Body of pancreas (tissue), 4 donors: ENCODE results near the gene LEFTY1. TPM values are rescaled to one million over a fixed set of nuclear protein-coding genes. Genes with fewer than 3 reads are reported as not detected.
A peak's percentile ranks its signal among the peaks of the same experiment; 100 is the strongest.

Experiments used
- ATAC-seq: fragments of 150-250 bp; one replicate; pipeline ENCODE4 v1.9.1; 2016
- DNase-seq, 4 donors: peaks; one replicate each; pipeline ENCODE4 v3.0.0-alpha.2; 2019
- H3K27ac ChIP-seq, 4 donors: fragments of 200-600 bp; sonication (generic); 1 replicate in 3 of 4; 2 replicates in 1 of 4; pipeline versions ENCODE4 v1.5.1 to v1.6.1; 2016 to 2019; ENCODE audit warnings: mild to moderate bottlenecking in 1 of 4, mixed read lengths in 1 of 4, moderate library complexity in 1 of 4
- H3K27me3 ChIP-seq, 2 donors: fragments of 200-600 bp; sonication (generic); one replicate each; pipeline ENCODE4 v1.6.0; 2016; ENCODE audit warnings: mild to moderate bottlenecking in 1 of 2
- H3K36me3 ChIP-seq, 2 donors: fragments of 200-600 bp; sonication (generic); replicated peaks in 1 of 2; 2 replicates each; pipeline ENCODE4 v1.5.1; 2016; ENCODE audit warnings: low read depth in 2 of 2; ENCODE audit not compliant: insufficient read depth in 1 of 2
- H3K4me1 ChIP-seq: fragments of 200-600 bp; sonication (generic); one replicate; pipeline ENCODE4 v1.6.0; 2016
- H3K4me3 ChIP-seq, 2 donors: fragments of 200-600 bp; sonication (generic); 1 replicate in 1 of 2; 2 replicates in 1 of 2; pipeline ENCODE4 v1.5.1; 2016 to 2019
- H3K9me3 ChIP-seq, 3 donors: fragments of 200-600 bp; sonication (generic); 1 replicate in 2 of 3; 2 replicates in 1 of 3; pipeline ENCODE4 v1.5.1; 2016
- POLR2A ChIP-seq, 3 donors: fragments of 450-650 bp; IDR thresholded peaks; one replicate each; pipeline ENCODE4 v1.6.1; 2016; ENCODE audit warnings: antibody characterized with exemption in 3 of 3, mild to moderate bottlenecking in 2 of 3
- WGBS, 2 donors: methylation state at CpG; one replicate each; pipeline ENCODE4 v1.1.5; 2017; 5-methylcytosine and 5-hydroxymethylcytosine counted together
- intact Hi-C: fragments of 100-400 bp; cut with DNase I; formaldehyde crosslinking; loops from one replicate; pipeline ENCODE4 v1.15.1; 2023
- total RNA-seq, 2 donors: library from RNA; depleted of rRNA; stranded (reverse); fragments of >200 nt; gene quantifications; one replicate each; pipeline ENCODE4 v1.1.0, GENCODE V29; 2016
- TF ChIP-seq, protein P1 (sequence below), 7 experiments: fragments of 450-650 bp in 4 of 7; fragments of 200-600 bp in 3 of 7; sonication (generic) in 3 of 7; IDR thresholded peaks; one replicate each; pipeline ENCODE4 v1.5.1; 2016 to 2019; ENCODE audit warnings: antibody characterized with exemption in 7 of 7

Gene LEFTY1
- total RNA-seq, 2 donors from 2014 or later, result 138 to 153 TPM

DNA sequence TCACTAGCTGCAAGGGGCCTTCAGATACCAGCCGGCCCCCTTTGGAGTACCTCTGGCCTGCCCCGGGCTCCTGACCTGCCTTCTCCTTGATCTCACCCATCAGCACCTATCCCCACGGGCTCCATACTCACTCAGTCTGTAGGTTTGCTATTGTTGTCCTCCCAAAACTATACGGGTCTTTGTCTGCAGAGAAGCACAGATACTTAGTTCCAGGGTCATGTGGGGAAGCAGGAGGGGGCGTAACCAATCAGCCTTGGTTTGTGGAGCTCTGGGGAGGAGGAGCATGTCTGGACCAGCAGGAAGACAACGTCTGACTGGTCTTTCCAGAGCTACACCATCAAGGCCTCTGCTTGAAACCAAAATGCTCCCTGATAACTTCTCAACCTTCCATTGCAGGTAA, 22.0 kb downstream of the LEFTY1 start:
- H3K9me3 ChIP-seq, result no peaks in the 10 kb centered on the region
- no peak for ATAC-seq
- H3K27me3 ChIP-seq, result no peaks in the 10 kb centered on the region
- no peak overlapping the region for H3K4me3 ChIP-seq
- TF ChIP-seq, protein P1, sequence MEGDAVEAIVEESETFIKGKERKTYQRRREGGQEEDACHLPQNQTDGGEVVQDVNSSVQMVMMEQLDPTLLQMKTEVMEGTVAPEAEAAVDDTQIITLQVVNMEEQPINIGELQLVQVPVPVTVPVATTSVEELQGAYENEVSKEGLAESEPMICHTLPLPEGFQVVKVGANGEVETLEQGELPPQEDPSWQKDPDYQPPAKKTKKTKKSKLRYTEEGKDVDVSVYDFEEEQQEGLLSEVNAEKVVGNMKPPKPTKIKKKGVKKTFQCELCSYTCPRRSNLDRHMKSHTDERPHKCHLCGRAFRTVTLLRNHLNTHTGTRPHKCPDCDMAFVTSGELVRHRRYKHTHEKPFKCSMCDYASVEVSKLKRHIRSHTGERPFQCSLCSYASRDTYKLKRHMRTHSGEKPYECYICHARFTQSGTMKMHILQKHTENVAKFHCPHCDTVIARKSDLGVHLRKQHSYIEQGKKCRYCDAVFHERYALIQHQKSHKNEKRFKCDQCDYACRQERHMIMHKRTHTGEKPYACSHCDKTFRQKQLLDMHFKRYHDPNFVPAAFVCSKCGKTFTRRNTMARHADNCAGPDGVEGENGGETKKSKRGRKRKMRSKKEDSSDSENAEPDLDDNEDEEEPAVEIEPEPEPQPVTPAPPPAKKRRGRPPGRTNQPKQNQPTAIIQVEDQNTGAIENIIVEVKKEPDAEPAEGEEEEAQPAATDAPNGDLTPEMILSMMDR (IDR thresholded peaks at IDR 0.05), result no peak
- TF ChIP-seq POLR2A (IDR thresholded peaks at IDR 0.05), result no peak
- intact Hi-C loops, result no loop called here
- WGBS, 2 donors, result 61 to 63% methylated on average over 6 of the region's 6 CpGs
- H3K4me1 ChIP-seq, result peaks cover 17% of the 10 kb centered on the region
- DNase-seq, result no peak
- H3K27ac ChIP-seq, result no peak overlapping the region
- peaks cover 10 to 28% of the 10 kb centered on the region in 2 donors for H3K36me3 ChIP-seq

DNA sequence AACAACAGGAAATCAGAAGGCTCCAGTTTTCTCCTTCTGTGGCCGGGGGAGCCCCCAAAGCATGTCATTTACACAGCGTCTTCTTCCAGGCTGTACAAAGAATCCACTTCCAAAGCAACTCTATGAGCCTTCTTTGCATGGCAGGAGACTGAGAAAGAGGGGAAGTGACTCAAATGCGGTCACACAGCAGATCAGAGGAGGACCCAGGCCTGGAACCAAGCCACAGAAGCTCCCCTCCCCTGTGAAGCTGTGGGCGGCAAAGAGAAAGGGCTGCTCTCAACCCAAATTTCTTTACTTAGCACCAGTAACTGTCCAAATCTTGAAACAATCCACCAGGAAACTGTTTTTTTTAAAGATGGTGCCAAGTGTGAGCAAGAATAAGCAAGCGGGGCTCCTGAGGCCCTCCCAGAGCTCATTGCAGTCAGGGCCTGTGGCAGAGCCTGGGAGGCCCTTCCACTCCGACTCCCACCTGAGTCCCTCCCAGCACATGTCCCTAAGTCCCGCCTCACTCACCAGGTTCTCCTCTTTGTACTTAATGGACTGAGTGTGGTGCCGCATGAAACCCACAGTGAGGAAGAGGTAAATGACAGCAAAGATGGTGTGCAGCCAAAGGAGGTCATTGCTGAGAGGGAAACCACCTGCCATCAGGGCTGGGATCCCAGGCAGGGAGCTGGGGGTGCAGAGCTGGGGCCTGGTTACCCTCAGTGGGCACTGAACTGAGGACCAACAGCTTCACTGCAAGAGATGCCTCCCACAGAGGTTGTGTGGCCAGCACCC, 22.7 kb downstream of the LEFTY1 start:
- peaks cover 17 to 36% of the 10 kb centered on the region in 2 donors for H3K36me3 ChIP-seq

DNA sequence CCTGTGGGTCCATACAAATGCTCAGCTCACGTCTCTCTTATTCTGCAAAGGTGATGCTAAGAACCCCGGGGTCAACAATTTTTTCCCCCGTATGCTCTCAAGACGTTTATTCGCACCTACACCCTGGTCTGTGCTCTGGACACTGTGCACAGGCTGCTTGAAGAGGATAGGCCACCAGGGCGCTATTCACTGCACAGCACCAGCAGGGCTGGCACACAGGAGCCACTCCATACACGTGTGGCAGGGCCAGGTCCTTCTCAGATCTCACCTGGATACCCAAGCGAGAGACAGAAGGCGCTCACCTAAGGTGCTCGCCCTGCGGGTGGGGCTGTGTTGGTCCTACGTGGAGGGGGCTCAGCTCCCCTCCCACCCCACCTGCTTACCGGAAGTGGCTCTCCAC, 23.4 kb downstream of the LEFTY1 start:
- TF ChIP-seq POLR2A (IDR thresholded peaks at IDR 0.05), result no peak
- TF ChIP-seq, protein P1 (IDR thresholded peaks at IDR 0.05), result no peak
- DNase-seq, result no peak
- H3K36me3 ChIP-seq, result peaks cover 17 to 39% of the 10 kb centered on the region in 2 donors
- WGBS, 2 donors, result 79 to 84% methylated on average over 7 to 13 of the region's 13 CpGs
- ATAC-seq, result no peak
- peaks cover 6% of the 10 kb centered on the region for H3K4me1 ChIP-seq
- no peaks in the 10 kb centered on the region for H3K9me3 ChIP-seq
- intact Hi-C loops, result no loop called here
- no peaks in the 10 kb centered on the region for H3K27me3 ChIP-seq
- H3K4me3 ChIP-seq, result no peak overlapping the region
- peak overlapping the region in 1 of 4 donors; percentile 26 for H3K27ac ChIP-seq

More for the DNA sequence above, 22.7 kb downstream of the LEFTY1 start:
- no peak for ATAC-seq
- Histone ChIP-seq H3K27ac (no peak overlapping the region), H3K4me1 (peaks cover 9% of the 10 kb centered on the region), H3K9me3 (no peaks in the 10 kb centered on the region), H3K27me3 (no peaks in the 10 kb centered on the region), H3K4me3 (no peak overlapping the region)
- intact Hi-C loops, result no loop called here
- WGBS, 2 donors, result 75% methylated on average over 8 of the region's 8 CpGs
- TF ChIP-seq POLR2A (IDR thresholded peaks at IDR 0.05), result no peak
- TF ChIP-seq, protein P1 (IDR thresholded peaks at IDR 0.05), result no peak
- DNase-seq, result no peak

DNA sequence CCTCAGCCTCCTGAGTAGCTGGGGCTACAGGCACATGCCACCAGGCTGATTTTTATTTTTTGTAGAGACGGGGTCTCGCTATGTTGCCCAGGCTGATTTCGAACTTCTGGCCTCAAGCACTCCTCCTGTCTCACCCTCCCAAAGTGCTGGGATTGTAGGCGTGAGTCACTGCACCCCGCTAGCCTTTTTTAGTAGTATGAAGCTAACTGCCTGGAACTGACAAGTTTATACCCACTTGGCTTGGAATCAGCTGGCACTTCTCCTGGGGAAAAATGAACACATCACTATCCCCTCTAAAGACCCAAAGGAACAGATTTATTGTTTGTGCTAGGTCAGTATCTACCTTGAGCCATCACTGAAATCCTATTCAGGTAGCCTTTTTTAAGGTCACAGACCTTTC, 25.8 kb downstream of the LEFTY1 start:
- Histone ChIP-seq H3K9me3 (no peaks in the 10 kb centered on the region), H3K4me3 (no peak overlapping the region), H3K27me3 (no peaks in the 10 kb centered on the region), H3K27ac (no peak overlapping the region), H3K4me1 (peaks cover 6% of the 10 kb centered on the region), H3K36me3 (peaks cover 17 to 43% of the 10 kb centered on the region in 2 donors)
- no peak for TF ChIP-seq POLR2A (IDR thresholded peaks at IDR 0.05)
- TF ChIP-seq, protein P1 (IDR thresholded peaks at IDR 0.05), result no peak
- WGBS, 2 donors, result 84 to 86% methylated on average over 5 of the region's 5 CpGs
- no peak for ATAC-seq
- DNase-seq, result no peak
- intact Hi-C loops, result no loop called here

DNA sequence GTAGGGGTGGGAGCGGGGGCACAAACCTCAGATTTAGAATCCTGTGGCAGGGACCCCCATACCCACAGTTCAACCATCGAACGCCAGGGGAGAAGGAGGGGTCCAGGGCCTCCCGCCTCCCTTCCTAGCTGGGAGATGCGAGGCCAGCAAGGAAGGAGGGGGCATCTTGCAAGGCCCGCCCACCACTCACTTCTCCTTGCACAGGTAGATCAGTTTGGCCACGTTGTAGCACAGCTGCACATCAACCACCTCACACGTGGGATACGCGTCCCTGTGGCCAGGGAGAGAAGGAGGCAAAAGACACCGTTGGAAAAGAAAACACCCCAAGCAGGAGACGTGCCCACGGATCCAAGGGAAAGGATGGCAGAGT, 26.4 kb downstream of the LEFTY1 start:
- Histone ChIP-seq H3K36me3 (peaks cover 17 to 38% of the 10 kb centered on the region in 2 donors), H3K9me3 (no peaks in the 10 kb centered on the region), H3K4me3 (no peak overlapping the region), H3K27me3 (no peaks in the 10 kb centered on the region), H3K4me1 (peaks cover 10% of the 10 kb centered on the region), H3K27ac (no peak overlapping the region)
- intact Hi-C loops, result no loop called here
- DNase-seq, result no peak
- ATAC-seq, result no peak
- 87 to 92% methylated on average over 13 of the region's 13 CpGs for WGBS, 2 donors
- TF ChIP-seq POLR2A (IDR thresholded peaks at IDR 0.05), result no peak
- TF ChIP-seq, protein P1 (IDR thresholded peaks at IDR 0.05), result no peak
